HepG2 (cell line): ENCODE measurements around the gene SDK1. TPM values are rescaled to one million over a fixed set of nuclear protein-coding genes. Genes with fewer than 3 reads are reported as not detected.

Experiments used
- ATAC-seq: fragments of 200-7000 bp; cut with Tn5 transposase; 3 replicates; pipeline ENCODE4 v1.9.1; 2020; ENCODE audit warnings: mild to moderate bottlenecking, moderate library complexity
- BruUV-seq: library from RNA; stranded (reverse); fragments of 400-500 nt; replicated peaks from 2 replicates; lab custom pipeline; 2021; lab: Mats Ljungman, UMichigan
- CTCF ChIA-PET: fragments of 300-600 bp; formaldehyde crosslinking; extraction: SDS; loops from one replicate; lab custom pipeline; 2021; ENCODE audit warnings: low total read pairs, inconsistent platforms, low intra/inter-chr PET ratio; lab: Yijun Ruan, JAX
- POLR2A ChIA-PET: fragments of 350-600 bp; sonication (Branson Sonifier 250); formaldehyde crosslinking; loops from one replicate; lab custom pipeline; 2020; ENCODE audit warnings: antibody characterized with exemption, inconsistent platforms; lab: Yijun Ruan, JAX
- DNase-seq: peaks from one replicate; pipeline ENCODE4 v3.0.0-alpha.2; 2015; ENCODE audit warnings: low spot score
- FAIRE-seq: peaks from 3 replicates; lab custom pipeline; 2011; peaks lifted over from hg19 to GRCh38; lab: Jason Lieb, UNC
- H2AFZ ChIP-seq: one replicate; pipeline ENCODE4 v1.6.1; 2011; ENCODE audit warnings: low read length, inconsistent platforms
- H3K27ac ChIP-seq: fragments of 300-600 bp; 3 replicates; pipeline ENCODE4 v1.8.0; 2011; ENCODE audit warnings: mixed run types, mild to moderate bottlenecking, mixed read lengths, low read length, inconsistent platforms; ENCODE audit not compliant: insufficient read depth; ENCODE audit errors: extremely low read length
- H3K27me3 ChIP-seq, 2 experiments: fragments of 200-600 bp in 1 of 2; 2 replicates in 1 of 2; 3 replicates in 1 of 2; pipeline versions ENCODE4 v1.6.0 to v1.8.0; 2011; ENCODE audit warnings: low read length in 2 of 2, mild to moderate bottlenecking in 2 of 2, moderate library complexity in 2 of 2, inconsistent platforms in 1 of 2; ENCODE audit not compliant: insufficient read depth in 2 of 2, control insufficient read depth in 1 of 2
- H3K36me3 ChIP-seq, 2 experiments: fragments of 200-600 bp in 1 of 2; replicated peaks in 1 of 2; 2 replicates in 1 of 2; 3 replicates in 1 of 2; pipeline versions ENCODE4 v1.5.1 to v1.8.0; 2011; ENCODE audit warnings: low read length in 2 of 2, inconsistent platforms in 1 of 2; ENCODE audit not compliant: insufficient read depth in 2 of 2, control insufficient read depth in 1 of 2
- H3K4me1 ChIP-seq: 2 replicates; pipeline ENCODE4 v1.5.1; 2012; ENCODE audit warnings: low read length, inconsistent platforms; ENCODE audit not compliant: insufficient read depth
- H3K4me2 ChIP-seq: 2 replicates; pipeline ENCODE4 v1.6.0; 2011; ENCODE audit warnings: low read depth, low read length, inconsistent platforms
- H3K4me3 ChIP-seq, 3 experiments: fragments of 200-600 bp in 1 of 3; sonication (generic), shearing (Covaris generic) in 1 of 3; replicated peaks in 1 of 3; 2 replicates each; pipeline ENCODE4 v1.5.1; 2011 to 2016; ENCODE audit warnings: low read length in 3 of 3, inconsistent platforms in 2 of 3, low read depth in 2 of 3, mild to moderate bottlenecking in 2 of 3, control low read depth in 1 of 3, mixed read lengths in 1 of 3; ENCODE audit not compliant: insufficient read depth in 1 of 3
- H3K79me2 ChIP-seq: one replicate; pipeline ENCODE4 v1.6.1; 2011; ENCODE audit warnings: low read length, inconsistent platforms; ENCODE audit not compliant: insufficient read depth
- H3K9ac ChIP-seq: 2 replicates; pipeline ENCODE4 v1.6.0; 2011; ENCODE audit warnings: mild to moderate bottlenecking, low read depth, low read length, inconsistent platforms; ENCODE audit not compliant: insufficient read depth
- H3K9me3 ChIP-seq: 2 replicates; pipeline ENCODE4 v1.5.1; 2012; ENCODE audit warnings: mild to moderate bottlenecking, low read length
- H4K20me1 ChIP-seq: 2 replicates; pipeline ENCODE4 v1.6.0; 2011; ENCODE audit warnings: inconsistent platforms, mild to moderate bottlenecking, low read length, moderate library complexity; ENCODE audit not compliant: insufficient read depth
- CEBPB ChIP-seq: IDR thresholded peaks from 2 replicates; pipeline ENCODE4 v1.6.1; 2011; ENCODE audit warnings: low read depth, low read length, improper control_type of control experiment, borderline replicate concordance
- CEBPG ChIP-seq: IDR thresholded peaks from 2 replicates; pipeline ENCODE4 v1.6.1; 2016
- FOXC1 ChIP-seq: sonication (generic); formaldehyde crosslinking; IDR thresholded peaks from 2 replicates; pipeline ENCODE4 v1.8.0; 2022; ENCODE audit warnings: mild to moderate bottlenecking, missing genetic modification reagents, borderline replicate concordance
- RORA ChIP-seq: sonication (generic); formaldehyde crosslinking; IDR thresholded peaks from 2 replicates; pipeline ENCODE4 v1.5.0; 2020; ENCODE audit warnings: mild to moderate bottlenecking, missing genetic modification reagents, moderate library complexity
- ZMYM4 ChIP-seq: sonication (generic); formaldehyde crosslinking; IDR thresholded peaks from 2 replicates; pipeline ENCODE4 v1.8.1; 2023; ENCODE audit warnings: mild to moderate bottlenecking, missing genetic modification reagents
- WGBS: methylation state at CpG from one replicate; pipeline ENCODE4 v1.1.6; 2017; ENCODE audit warnings: low lambda C conversion rate; 5-methylcytosine and 5-hydroxymethylcytosine counted together
- in situ Hi-C: cut with HindIII; loops from 2 replicates; pipeline ENCODE4 v1.10.0; 2017; ENCODE audit warnings: low pct_unique_long_range_greater_than_20kb; ENCODE audit not compliant: extremely low pct_ligation_motif_present
- intact Hi-C: fragments of 100-400 bp; cut with micrococcal nuclease; formaldehyde crosslinking; loops from one replicate; pipeline ENCODE4 v1.10.0; 2022; ENCODE audit not compliant: unreplicated experiment
- polyA plus RNA-seq, 8 experiments: library from polyadenylated mRNA; depleted of rRNA in 3 of 8; stranded (reverse) in 7 of 8; unstranded in 1 of 8; fragments of >200 nt; fragmentation: Illumina TruSeq in 4 of 8; extraction: Trizol in 4 of 8; gene quantifications; 2 replicates each; pipeline versions ENCODE4 v1.2.1 to v1.2.3, GENCODE V29; 2011 to 2016; ENCODE audit warnings: low read depth in 4 of 8, missing spikeins in 1 of 8, mixed read lengths in 1 of 8; ENCODE audit not compliant: insufficient read depth in 1 of 8
- total RNA-seq, 5 experiments: library from RNA; depleted of rRNA; stranded (reverse); fragments of >200 nt; fragmentation: Illumina TruSeq; extraction: Trizol; gene quantifications; 2 replicates each; pipeline ENCODE4 v1.2.3, GENCODE V29; 2016; ENCODE audit warnings: low read depth in 1 of 5

Gene SDK1
- total and polyA plus RNA-seq, 2 of the 13 experiments (the other 11 are each of a cell fraction or from before 2014, with no cell fraction given): 0.35 to 2.4 TPM

DNA sequence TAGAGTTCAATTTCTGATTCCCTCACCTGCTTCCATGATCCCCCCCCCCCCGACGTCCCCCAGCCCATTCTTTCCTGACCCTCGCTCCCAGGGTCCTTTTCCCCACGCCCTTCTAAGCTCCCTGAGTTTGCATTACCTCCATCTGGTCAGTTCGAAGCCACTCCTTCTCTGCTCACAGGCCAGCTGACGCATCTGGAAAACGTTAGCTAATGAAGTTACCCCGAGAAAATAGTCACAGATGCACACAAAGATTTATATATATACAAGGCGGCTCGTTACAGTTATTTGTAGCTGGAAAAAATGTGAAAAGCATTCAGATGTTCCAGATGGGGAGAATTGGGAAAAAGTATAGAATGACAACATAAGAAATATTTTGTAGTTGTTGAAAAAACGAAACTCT is 751.1 kb downstream of the SDK1 start:
- H3K4me1 ChIP-seq: no peaks in the 10 kb centered on the region
- intact Hi-C loops: no loop called here
- BruUV-seq: no TSS peak
- no peak overlapping the region for H2AFZ ChIP-seq
- H3K4me3 ChIP-seq: no peak overlapping the region
- ATAC-seq (no peak), FAIRE-seq (no peak), DNase-seq (no peak)
- H3K79me2 ChIP-seq: no peaks in the 10 kb centered on the region
- in situ Hi-C loops: no loop called here
- no peak overlapping the region for H3K4me2 ChIP-seq
- ChIA-PET POLR2A (no interaction called here), CTCF (no interaction called here)
- no peak overlapping the region for H3K27ac ChIP-seq
- TF ChIP-seq ZMYM4: no peak
- no peaks in the 10 kb centered on the region for H3K9me3 ChIP-seq
- 85% methylated on average over 11 of the region's 11 CpGs for WGBS
- H3K9ac ChIP-seq: no peak overlapping the region
- H3K36me3 ChIP-seq: no peaks in the 10 kb centered on the region
- no peaks in the 10 kb centered on the region for H3K27me3 ChIP-seq
- no peaks in the 10 kb centered on the region for H4K20me1 ChIP-seq

DNA sequence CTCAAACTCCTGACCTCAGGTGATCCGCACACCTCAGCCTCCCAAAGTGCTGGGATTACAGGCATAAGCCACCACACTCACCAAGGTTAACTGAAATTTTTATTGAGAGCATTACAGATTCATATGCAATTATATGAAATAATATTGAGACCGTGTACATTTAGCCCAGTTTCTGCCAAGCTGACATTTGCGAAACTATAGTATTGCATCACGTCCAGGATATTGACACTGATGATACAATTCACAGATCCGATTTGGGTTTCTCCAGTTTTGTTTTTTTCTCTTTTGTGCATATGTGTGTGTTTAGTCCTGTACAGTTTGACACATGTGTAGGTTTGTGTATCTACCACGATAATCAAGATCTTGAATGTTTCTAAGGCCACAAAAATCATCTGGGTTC is 753.1 kb downstream of the SDK1 start:
- ChIA-PET CTCF (no interaction called here), POLR2A (no interaction called here)
- Histone ChIP-seq H3K79me2 (no peaks in the 10 kb centered on the region), H3K4me2 (no peak overlapping the region), H4K20me1 (no peaks in the 10 kb centered on the region), H3K27ac (no peak overlapping the region), H3K27me3 (no peaks in the 10 kb centered on the region), H2AFZ (no peak overlapping the region), H3K36me3 (no peaks in the 10 kb centered on the region), H3K4me3 (no peak overlapping the region), H3K4me1 (no peaks in the 10 kb centered on the region), H3K9ac (no peak overlapping the region), H3K9me3 (no peaks in the 10 kb centered on the region)
- TF ChIP-seq RORA (CRISPR knock-in tag): no peak
- 0 out of 2 replicates have a peak, but pooled peaks have one; percentile 18 for TF ChIP-seq CEBPG
- TF ChIP-seq CEBPB: peak; percentile 78
- TF ChIP-seq FOXC1: no peak
- DNase-seq (no peak), FAIRE-seq (no peak), ATAC-seq (no peak)
- BruUV-seq: no TSS peak
- in situ Hi-C loops (no loop called here), intact Hi-C loops (no loop called here)
- 71% methylated on average over 6 of the region's 6 CpGs for WGBS
